Measurements from ENCODE around the gene TAF4. TPM values are rescaled to one million over a fixed set of nuclear protein-coding genes. Genes with fewer than 3 reads are reported as not detected.

TAF4 gene
- total and polyA plus RNA-seq, 2 of the 13 experiments (the other 11 are each of a cell fraction or from before 2014, with no cell fraction given), result 5.9 to 12.0 TPM

GRCh38 chr20:62063981-62064769 is 1.5 kb downstream of the TAF4 start (continued):
- TF ChIP-seq ZNF609 (CRISPR knock-in tag; IDR thresholded peaks at IDR 0.05; ENCODE audit: borderline replicate concordance) (0 out of 2 replicates have a peak, but pooled peaks have one; percentile 35), RAD21 (CRISPR knock-in tag; IDR thresholded peaks at IDR 0.05) (peak; percentile 31; the same call in 1 of the 2 replicates), ZNF704 (CRISPR knock-in tag; IDR thresholded peaks at IDR 0.05; ENCODE audit: borderline replicate concordance) (0 out of 2 replicates have a peak, but pooled peaks have one; percentile 34), ZNF564 (CRISPR knock-in tag; IDR thresholded peaks at IDR 0.05) (peak; percentile 55; the same call in 1 of the 2 replicates), TAF1 (CRISPR knock-in tag; IDR thresholded peaks at IDR 0.05) (no peak; the same call in 1 of the 2 replicates), FOXA3 (CRISPR knock-in tag; IDR thresholded peaks at IDR 0.05) (peak; percentile 15; the same call in 1 of the 2 replicates), LCORL (IDR thresholded peaks at IDR 0.05) (no peak), LCORL (CRISPR knock-in tag; IDR thresholded peaks at IDR 0.05) (peak; percentile 63; the same call in 1 of the 2 replicates), MXD4 (CRISPR knock-in tag; IDR thresholded peaks at IDR 0.05) (peak; percentile 75), GATAD2A (CRISPR knock-in tag; IDR thresholded peaks at IDR 0.05) (peak; percentile 56), HNRNPH1 (optimal IDR thresholded peaks at IDR 0.05; ENCODE audit: low read depth, low read length) (no peak), ZNF30 (CRISPR knock-in tag; IDR thresholded peaks at IDR 0.05) (no peak), ZNF7 (CRISPR knock-in tag; IDR thresholded peaks at IDR 0.05) (no peak), ZNF337 (CRISPR knock-in tag; IDR thresholded peaks at IDR 0.05; ENCODE audit: borderline replicate concordance, low read depth) (0 out of 2 replicates have a peak, but pooled peaks have one; percentile 57), ZFP36L2 (CRISPR knock-in tag; IDR thresholded peaks at IDR 0.05) (no peak), FOXK2 (IDR thresholded peaks at IDR 0.05) (no peak), MED13 (CRISPR knock-in tag; IDR thresholded peaks at IDR 0.05) (no peak)
- TF ChIP-seq, protein P1, sequence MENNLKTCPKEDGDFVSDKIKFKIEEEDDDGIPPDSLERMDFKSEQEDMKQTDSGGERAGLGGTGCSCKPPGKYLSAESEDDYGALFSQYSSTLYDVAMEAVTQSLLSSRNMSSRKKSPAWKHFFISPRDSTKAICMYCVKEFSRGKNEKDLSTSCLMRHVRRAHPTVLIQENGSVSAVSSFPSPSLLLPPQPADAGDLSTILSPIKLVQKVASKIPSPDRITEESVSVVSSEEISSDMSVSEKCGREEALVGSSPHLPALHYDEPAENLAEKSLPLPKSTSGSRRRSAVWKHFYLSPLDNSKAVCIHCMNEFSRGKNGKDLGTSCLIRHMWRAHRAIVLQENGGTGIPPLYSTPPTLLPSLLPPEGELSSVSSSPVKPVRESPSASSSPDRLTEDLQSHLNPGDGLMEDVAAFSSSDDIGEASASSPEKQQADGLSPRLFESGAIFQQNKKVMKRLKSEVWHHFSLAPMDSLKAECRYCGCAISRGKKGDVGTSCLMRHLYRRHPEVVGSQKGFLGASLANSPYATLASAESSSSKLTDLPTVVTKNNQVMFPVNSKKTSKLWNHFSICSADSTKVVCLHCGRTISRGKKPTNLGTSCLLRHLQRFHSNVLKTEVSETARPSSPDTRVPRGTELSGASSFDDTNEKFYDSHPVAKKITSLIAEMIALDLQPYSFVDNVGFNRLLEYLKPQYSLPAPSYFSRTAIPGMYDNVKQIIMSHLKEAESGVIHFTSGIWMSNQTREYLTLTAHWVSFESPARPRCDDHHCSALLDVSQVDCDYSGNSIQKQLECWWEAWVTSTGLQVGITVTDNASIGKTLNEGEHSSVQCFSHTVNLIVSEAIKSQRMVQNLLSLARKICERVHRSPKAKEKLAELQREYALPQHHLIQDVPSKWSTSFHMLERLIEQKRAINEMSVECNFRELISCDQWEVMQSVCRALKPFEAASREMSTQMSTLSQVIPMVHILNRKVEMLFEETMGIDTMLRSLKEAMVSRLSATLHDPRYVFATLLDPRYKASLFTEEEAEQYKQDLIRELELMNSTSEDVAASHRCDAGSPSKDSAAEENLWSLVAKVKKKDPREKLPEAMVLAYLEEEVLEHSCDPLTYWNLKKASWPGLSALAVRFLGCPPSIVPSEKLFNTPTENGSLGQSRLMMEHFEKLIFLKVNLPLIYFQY (CRISPR knock-in tag; IDR thresholded peaks at IDR 0.05; ENCODE audit: borderline replicate concordance), result peak; percentile 73
- TF ChIP-seq, protein P2, sequence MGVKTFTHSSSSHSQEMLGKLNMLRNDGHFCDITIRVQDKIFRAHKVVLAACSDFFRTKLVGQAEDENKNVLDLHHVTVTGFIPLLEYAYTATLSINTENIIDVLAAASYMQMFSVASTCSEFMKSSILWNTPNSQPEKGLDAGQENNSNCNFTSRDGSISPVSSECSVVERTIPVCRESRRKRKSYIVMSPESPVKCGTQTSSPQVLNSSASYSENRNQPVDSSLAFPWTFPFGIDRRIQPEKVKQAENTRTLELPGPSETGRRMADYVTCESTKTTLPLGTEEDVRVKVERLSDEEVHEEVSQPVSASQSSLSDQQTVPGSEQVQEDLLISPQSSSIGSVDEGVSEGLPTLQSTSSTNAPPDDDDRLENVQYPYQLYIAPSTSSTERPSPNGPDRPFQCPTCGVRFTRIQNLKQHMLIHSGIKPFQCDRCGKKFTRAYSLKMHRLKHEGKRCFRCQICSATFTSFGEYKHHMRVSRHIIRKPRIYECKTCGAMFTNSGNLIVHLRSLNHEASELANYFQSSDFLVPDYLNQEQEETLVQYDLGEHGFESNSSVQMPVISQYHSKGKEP (CRISPR knock-in tag; IDR thresholded peaks at IDR 0.05), result no peak

Data from HepG2 (cell line).